ENCODE data around the gene MYO9B.
"Not testable (repeated sequence)": the region's sequence is repeated elsewhere in the genome, so short reads cannot be mapped to it uniquely, and the experiment has no call there.

MYO9B gene

GRCh38 chr19:17114414-17114831 is 38.8 kb downstream of the MYO9B start:
- DNase-seq (ENCODE audit: low spot score): no peak

GRCh38 chr19:17116996-17117702 is 41.6 kb downstream of the MYO9B start:
- DNase-seq (ENCODE audit: low spot score): no peak

DNA sequence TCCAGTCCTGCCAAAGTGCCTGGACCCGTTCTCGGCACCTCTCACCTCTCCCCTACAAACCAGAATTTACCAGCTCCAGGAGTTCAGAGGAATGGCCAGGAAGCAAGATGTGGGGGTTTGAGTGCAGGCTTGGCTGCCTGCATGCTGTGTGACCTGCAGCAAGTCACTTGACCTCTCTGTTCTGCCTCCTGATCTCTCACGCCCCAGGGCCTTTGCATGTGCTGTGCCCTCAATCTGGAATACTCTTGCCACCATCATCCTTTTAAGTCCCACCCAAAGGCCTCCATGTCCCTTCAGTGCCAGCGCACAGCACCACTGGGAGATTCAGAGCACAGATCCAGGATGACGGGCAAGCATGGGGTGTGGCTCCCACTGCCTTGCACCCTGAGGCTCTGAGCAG is 43.4 kb downstream of the MYO9B start:
- no peak for DNase-seq (ENCODE audit: low spot score)

- peak; percentile 24 for DNase-seq (ENCODE audit: low spot score)
Measured at GRCh38 chr19:17121736-17122293, 46.2 kb downstream of the MYO9B start.

DNA sequence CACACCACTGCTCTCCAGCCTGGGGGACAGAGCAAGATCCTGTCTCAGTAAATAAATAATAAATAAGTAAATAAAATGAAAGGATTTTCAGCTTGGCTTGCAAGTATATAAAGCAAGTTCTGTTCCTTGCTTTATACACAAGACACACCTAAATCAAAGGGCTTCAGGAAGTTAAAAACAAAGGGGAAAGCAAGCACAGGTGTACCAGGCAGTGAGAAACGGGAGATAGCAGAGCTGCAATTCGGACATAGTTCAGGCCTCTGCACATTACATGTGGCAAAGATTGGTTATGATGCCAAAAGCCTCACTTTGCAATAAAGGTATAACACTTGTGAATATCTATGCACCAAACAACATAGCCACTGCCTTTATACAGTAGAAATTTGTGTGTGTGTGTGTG is 47.5 kb downstream of the MYO9B start:
- DNase-seq (ENCODE audit: low spot score): no peak

DNA sequence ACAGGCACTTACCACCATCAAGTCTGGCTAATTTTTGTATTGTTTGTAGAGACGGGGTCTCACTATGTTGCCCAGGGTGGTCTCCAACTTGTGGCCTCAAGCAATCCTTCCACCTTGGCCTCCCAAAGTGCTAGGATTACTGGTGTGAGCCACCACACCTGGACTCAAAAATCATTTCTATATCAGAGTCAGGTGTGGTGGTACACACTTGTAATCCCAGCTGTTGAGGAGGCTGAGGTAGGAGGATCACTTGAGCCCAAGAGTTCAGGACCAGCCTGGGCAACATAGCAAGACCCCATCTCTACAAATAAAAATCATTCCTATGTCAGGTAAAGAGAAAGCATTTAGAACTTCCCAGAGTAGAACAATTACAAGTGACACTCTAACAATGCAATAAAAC is 48.4 kb downstream of the MYO9B start:
- no peak for DNase-seq (ENCODE audit: low spot score)

DNA sequence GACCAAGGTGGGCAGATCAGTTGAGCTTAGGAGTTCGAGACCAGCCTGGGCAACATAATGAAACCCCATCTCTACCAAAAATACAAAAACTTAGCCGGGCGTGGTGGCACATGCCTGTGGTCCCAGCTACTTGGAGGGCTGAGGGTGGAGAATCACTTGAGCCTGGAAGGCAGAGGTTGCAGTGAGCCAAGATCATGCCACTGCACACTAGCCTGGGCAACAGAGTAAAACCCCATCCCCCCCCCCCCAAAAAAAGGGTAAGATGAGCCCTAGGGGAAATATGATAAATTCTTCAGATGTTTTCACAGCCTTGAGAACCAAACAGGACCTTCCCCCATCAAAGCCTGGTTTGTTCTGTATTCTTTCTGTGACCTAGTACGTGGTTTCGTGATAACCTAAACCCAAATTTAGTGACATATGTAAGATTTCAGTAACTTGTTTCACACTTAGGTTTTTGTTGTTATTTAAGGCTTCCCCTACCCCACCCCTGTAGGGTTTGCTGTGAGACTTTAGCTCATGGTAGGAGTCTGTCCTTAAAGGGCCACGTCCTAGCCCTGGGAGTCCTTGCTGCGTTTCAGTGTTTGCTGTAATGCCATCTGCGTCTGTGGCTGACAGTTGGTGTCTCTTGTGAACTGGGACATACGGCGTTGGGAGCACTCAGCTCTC is 49.6 kb downstream of the MYO9B start:
- peak; percentile 45 for DNase-seq (ENCODE audit: low spot score)

GRCh38 chr19:17125728-17126677 is 50.4 kb downstream of the MYO9B start:
- DNase-seq (ENCODE audit: low spot score): peak; percentile 72

- DNase-seq (ENCODE audit: low spot score): no peak
Measured at GRCh38 chr19:17127671-17128070, 52.1 kb downstream of the MYO9B start.

- DNase-seq (ENCODE audit: low spot score): no peak
Measured at GRCh38 chr19:17128403-17128802, 52.8 kb downstream of the MYO9B start.

DNA sequence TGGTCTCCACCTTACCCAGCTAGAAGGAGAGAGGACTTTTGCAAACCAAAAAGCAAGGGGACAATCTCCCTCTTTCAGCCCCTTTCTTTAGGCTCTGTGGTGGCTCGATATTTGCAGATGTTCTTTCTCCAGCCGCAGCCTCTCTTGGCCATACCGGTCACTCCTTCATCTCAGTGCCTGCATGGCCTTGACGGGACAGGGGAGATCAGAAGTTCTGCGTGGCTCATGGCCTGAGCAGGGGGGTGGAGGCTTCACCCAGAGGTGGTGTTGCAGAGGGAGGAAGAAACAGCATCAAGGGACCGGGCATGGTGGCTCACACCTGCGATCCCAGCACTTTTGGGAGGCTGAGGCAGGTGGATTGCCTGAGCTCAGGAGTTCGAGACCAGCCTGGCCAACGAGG is 53.2 kb downstream of the MYO9B start:
- DNase-seq (ENCODE audit: low spot score): no peak

DNA sequence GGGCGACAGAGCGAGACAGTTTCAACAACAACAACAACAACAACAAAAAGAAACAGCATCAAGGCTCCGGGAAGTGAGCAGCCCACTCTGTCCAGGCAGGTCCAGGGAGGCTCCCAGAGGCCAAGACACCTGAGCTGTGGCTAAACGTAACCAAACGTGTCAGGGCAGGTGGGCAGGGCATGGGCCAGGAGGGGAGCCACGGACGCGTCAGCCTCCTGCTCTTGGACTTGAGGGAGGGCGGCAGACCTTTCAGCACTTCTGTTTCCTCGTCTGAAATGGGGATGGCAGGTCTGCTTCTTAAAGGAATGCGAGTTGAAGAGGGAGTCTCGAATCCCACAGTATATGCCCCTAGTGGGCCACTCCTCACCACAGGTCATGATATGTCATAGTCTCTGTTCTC is 53.8 kb downstream of the MYO9B start:
- no peak for DNase-seq (ENCODE audit: low spot score)

DNA sequence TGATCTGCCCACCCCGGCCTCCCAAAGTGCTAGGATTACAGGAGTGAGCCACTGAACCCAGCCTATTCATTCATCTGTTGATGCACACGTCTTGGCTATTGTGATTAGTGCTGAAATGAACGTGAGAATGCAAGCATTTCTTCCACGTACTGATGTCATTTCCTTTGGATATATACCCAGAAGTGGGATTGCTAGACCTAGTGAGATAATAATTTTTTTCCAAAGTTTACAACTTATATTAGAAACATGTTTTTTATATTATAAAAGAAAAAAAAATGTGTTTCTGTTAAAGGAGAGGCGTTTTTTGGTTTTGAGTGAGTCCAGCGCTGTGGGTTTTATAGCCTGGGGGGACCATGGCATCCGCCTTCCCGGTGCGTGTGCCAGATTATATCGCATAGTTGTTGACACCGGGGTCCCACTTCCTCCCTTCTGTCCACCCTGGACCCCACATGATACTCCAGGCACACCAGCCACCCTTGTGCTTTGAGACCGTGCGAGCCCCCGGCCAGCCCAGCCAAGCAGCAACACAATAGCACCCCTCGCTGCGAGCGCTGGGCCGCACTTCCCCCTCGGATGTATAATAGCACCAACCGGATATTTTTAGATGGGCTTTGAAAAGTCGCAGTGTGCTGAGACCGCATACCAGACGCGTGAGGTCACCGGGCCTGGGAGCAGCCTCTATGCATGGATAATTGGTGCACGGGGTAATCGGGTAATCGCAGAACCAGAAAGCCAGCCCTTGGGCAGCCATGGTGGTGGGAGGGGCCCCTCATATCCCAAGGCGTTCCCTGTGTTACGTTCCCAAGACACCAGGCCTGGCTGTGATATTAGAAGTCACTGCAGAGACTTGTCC is 59.6 kb downstream of the MYO9B start:
- no peak for DNase-seq (ENCODE audit: low spot score)

- DNase-seq (ENCODE audit: low spot score): no peak
Measured at GRCh38 chr19:17136021-17136420, 60.4 kb downstream of the MYO9B start.

- DNase-seq (ENCODE audit: low spot score): no peak
Measured at GRCh38 chr19:17136617-17137016, 61.0 kb downstream of the MYO9B start.

GRCh38 chr19:17137417-17137816 is 61.8 kb downstream of the MYO9B start:
- DNase-seq (ENCODE audit: low spot score): no peak

DNA sequence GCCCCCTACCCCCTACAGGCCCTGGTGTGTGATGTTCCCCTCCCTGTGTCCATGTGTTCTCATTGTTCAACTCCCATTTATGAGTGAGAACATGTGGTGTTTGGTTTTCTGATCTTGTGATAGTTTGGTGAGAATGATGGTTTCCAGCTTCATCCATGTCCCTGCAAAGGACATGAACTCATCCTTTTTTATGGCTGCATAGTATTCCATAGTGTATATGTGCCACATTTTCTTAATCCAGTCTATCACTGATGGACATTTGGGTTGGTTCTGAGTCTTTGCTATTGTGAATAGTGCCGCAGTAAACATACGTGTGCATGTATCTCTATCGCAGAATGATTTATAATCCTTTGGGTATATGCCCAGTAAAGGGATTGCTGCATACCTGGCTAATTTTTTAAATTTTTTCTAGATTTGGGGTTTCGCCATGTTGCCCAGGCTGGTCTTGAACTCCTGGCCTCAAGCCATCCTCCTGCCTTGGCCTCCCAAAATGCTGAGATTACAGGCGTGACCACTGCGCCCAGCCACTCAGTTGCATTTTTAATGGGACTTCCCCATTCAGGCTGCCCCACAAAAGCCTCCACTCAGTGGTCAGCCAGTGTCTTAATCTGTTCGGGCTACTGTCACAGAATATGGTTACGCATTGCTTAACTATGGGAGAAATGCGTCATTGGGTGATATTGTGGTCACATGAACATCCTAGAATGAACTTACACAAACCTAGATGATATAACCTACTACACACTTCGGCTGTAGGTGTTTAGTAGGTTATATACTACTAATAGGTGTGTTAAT is 62.7 kb downstream of the MYO9B start:
- DNase-seq (ENCODE audit: low spot score): not testable (repeated sequence)

- no peak for DNase-seq (ENCODE audit: low spot score)
Measured at GRCh38 chr19:17138937-17139598, 63.5 kb downstream of the MYO9B start.

- DNase-seq (ENCODE audit: low spot score): not testable (repeated sequence)
Measured at GRCh38 chr19:17144771-17145170, 69.2 kb downstream of the MYO9B start.

Data from activated CD4-positive, alpha-beta T cell treated with anti-CD3 and anti-CD28 coated beads, Interleukin-2, Interleukin-4, amounts not matched to agents 100 ng/mL and 50 ng/mL, durations not matched to agents 16 hours and 8 hours (primary cell).